Dermis blood vessel endothelial cell (primary cell): ENCODE data around the gene STRN3. TPM values are rescaled to one million over a fixed set of nuclear protein-coding genes. Genes with fewer than 3 reads are reported as not detected.

Experiments
- DNase-seq: peaks from one replicate; pipeline ENCODE4 v3.0.0; 2010
- total RNA-seq: library from RNA; depleted of rRNA; stranded (reverse); fragments of >200 nt; gene quantifications from 2 replicates; pipeline ENCODE4 v1.2.3, GENCODE V29; 2014

Gene STRN3
- total RNA-seq, 1 donor from 2014 or later = 62.3 TPM

DNA sequence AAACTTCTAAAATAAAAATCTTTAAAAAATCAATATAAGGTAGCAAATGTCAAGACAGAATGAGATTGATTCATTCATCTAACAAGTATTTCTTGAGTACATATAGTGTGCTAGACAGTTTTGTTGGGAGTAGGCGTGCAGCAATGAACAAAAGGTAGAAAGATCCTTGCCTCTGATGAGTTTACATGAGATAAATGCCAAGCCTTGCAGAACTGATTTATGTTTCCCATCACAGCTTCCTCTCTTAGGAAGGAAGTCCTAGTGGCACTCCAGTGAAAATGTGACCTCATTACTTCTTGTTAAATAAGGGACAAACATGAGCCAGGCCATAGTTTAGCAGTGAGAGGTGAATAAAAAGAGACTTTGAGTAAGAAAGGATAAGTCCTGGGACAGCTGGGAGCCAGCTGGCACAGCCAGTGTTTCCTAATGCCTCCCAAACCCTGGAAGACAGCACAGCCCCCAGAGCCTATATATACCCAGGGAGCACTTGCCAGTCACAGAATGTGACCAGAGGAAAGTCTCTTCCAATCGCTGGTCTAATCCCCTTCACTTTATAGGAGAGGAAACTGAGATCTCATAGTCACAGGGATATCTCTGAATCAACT is 156.5 kb downstream of the STRN3 start:
- DNase-seq = no peak

DNA sequence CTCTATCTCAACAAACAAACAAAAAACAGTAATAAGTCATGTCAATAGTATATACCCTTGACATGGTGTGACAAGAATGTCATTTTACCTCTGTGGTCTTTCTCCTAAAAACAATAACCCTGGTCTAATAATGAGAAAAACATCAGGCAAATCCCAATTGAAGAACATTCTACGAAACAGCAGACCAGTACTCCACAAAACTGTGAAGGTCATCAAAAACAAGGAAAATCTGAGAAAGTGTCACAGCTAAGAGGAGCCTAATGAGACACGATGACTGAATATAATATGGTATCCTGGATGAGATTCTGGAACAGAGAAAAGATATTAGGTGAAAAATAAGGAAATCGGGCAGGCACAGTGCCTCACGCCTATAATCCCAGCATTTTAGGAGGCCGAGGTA is 157.4 kb downstream of the STRN3 start:
- no peak for DNase-seq

DNA sequence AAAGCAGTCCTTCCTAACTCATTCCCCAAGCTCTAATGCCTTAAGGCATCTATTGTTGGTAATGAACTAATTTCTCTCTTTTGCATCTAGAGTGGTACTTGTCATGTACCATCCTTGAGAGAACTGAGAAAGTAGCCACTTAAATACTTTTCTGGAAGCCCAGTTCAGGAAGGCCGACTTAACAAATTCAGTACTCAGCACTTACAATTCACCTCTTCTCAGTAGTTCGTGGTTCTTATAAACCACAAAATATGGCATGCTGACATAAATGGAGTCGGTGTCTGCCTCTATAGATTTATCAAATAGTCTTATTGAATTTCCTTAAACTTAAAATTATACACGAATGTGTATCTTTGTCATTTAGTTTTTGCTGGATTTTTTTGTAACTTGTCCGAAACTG is 161.2 kb downstream of the STRN3 start:
- no peak for DNase-seq

DNA sequence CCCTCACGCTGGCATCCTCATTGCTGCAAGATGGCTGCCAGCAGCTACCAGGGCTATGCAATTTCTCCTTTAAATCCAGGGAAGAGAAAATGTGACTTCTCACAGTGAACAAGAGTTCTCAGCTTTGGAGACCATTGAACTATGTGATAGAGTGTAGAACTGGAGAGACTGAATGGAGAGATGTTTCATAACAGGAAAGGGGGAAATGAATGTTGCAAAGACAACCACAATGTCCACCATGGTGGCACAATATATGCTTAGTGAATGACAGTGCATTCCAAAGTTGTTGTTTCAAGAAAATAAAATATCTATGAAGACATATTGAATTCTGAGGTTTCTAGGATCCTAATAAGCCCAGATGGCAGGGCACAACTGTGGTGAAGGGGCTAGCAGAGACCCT is 165.0 kb downstream of the STRN3 start:
- DNase-seq = no peak

DNA sequence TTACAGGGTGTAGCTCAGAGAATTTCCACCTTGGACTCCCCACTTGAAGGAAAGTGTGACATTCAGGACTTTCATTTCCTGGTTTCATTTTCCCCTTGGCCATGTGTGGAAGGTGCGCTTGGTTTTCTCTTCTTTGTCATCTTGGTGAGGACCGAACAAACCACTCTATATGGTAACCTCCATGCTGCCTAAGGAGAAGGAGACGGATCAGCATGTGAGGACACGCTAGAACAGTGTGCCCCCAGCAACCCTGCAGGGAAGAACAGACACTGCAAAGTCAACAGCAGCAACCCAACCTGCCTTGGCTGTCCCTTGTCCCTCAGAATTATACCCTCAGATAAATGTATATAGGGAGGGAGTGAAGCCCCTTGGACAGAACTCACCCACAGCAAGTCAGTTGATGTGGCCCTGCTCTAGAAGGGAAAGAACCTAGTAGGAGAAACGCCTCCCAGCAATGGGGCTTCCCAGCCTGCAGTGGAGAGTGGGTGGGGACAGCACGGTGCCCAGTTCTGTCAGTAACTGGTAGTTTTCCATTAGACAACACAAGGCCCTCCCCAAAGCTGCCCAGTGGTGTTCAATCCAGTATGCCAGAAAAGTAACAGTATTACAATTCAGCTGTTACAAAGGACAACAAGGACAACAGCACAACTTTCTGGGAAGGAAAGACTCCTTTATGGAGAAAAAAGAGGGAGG is 170.7 kb downstream of the STRN3 start:
- no peak for DNase-seq

DNA sequence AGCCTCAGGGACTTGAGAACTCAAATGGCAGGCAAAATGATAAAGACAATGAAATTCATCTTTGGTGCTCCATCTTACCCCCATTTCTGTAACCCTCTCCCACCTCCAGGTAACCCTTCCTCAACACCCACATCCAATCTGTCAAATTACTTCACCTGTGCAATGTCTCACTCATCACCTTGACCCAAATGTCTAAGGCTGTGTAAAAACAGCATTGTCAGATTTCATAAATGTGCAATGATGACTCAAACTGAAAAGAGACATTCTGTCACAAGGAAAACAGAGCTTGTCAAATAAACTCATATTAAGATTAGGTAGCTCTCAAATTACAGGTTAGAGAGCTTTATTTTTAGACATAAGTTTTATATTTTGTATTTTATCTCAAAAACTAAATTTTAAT is 171.7 kb downstream of the STRN3 start:
- no peak for DNase-seq

DNA sequence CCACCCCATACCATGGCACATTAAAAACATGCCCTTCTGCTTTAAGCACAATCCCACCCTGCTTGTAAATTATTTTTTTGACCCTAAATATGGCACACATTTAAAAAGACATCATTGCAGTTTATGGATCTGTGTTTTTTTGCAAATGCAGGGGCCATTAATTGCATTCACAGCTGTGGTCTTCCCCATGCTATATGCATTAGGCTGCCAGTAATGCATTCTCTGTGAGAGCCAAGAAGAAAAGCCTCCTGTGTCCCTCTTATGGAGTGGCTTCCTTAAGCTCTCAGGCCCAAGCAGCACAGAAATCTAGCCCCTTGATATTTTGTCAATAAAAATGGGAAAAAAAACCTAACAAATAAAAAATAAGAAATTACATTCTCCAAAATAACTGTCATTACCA is 172.2 kb downstream of the STRN3 start:
- DNase-seq = no peak

DNA sequence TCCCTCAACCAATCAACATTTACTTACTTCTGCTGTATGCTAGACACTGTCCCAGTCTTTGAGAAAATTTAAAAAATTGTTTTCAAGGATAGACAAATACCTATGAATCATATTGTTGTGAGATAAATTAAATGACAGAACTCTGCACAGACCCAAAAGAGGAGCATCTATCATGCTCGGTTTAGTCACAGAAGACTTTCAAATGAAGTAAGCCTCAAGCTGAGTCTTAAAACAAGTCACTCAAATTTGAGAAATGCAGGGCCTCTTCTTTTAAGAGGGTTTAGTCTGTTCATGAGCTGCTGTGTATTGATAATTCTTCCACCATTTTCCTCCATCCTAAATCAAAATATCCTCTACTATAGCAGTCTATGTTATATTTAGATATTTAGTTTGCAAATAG is 176.2 kb downstream of the STRN3 start:
- DNase-seq = no peak

DNA sequence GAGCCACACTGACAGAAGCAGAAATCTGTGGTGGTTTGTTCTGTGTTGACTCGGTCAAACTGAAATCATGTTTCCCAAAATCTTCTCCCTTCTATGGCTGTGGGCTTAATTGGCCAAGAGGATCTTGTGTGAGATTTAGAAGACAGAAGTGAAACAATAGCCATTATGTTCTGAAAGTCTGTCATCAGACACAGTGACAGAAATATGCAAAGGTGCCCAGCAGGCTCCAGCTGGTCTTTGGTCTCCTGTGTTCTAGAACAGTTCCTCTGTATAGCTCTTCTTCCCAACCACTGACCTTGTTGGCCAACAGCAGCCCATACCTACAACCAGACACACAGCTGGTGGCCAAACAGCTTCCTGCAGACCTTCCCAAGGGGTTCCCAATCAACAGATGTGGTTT is 176.8 kb downstream of the STRN3 start:
- no peak for DNase-seq

DNA sequence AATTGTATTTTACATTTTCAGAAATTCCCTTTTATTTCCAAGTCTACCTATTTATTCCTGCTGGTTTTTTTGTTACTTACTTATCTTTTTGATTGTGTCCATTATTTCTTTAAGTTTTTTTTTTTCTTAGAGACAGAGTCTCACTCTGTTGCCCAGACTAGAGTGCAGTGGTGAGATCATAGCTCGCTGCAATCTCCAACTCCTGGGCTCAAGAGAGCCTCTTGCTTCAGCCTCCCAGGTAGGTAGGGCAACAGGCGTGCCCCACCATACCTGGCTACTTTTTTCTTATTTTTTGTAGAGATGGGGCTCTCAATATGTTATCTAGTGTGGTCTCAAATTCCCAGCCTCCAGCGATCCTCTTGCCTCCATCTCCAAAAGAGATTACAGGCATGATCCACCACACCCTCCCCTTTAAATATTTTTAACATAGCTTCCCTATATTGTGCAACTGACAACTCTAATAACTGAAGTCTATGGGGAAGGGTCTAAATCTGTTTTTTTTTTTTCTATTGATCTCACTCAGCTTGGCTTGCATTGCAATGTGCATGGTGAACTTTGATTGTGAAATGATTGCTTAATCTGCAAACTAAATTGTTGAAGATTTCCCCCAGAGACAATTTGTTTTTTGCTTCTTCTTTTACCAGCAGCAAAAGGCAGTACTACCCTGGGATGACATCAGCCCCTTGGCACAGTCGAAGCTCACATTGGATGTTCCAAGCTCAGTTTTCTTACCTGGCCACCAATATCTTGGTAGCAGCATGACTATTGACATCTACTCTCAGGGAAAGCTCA is 177.5 kb downstream of the STRN3 start:
- no peak for DNase-seq

Other genes starting within 250 kb of the STRN3 start
- 1.2 and 1.9 TPM in 2 replicates for gene COCH, start 151.8 kb downstream of the STRN3 start, total RNA-seq
- 6.8 TPM in 2 replicates for gene AP4S1, start 730 bp downstream of the STRN3 start, total RNA-seq
- gene HECTD1, start 181.4 kb upstream of the STRN3 start, total RNA-seq = 303 and 339 TPM in 2 replicates